Jurkat, Clone E6-1 (cell line): ENCODE results near the gene FZD10.

Experiments
- DNase-seq: peaks from one replicate; pipeline ENCODE4 v3.0.0-alpha.2; 2011; ENCODE audit warnings: low read depth, low spot score
- H3K4me3 ChIP-seq: 2 replicates; pipeline ENCODE4 v1.5.1; 2011; ENCODE audit warnings: mild to moderate bottlenecking, low read length, control low read depth, moderate library complexity

The FZD10 gene

GRCh38 chr12:130146176-130146931 lies 15.9 kb upstream of the FZD10 start:
- no peak overlapping the region for H3K4me3 ChIP-seq
- DNase-seq = no peak

- DNase-seq = no peak
These were observed 14.2 kb upstream of the FZD10 start for GRCh38 chr12:130147875-130148596.

DNA sequence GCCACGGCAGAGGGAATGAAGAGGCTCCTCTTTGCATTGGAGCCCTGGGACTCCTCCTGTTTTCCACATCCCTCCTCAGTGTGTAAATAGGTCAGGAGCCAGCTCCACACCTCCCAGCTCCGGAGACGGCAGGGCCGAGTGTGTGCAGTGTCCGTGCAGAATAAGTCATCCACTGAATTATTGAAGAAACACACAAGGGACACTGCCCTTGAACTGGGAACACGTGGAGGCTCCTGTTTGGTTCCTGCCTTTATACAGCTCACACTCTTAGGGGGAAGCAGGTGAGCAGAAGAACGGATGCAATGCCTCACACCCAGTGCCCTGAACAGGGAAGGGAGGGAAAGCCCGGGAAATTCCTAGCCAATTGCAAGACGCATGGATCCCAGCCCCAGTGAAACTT lies 10.4 kb upstream of the FZD10 start:
- DNase-seq = no peak
- no peak overlapping the region for H3K4me3 ChIP-seq

More at GRCh38 chr12:130147875-130148596, 14.2 kb upstream of the FZD10 start:
- H3K4me3 ChIP-seq = no peak overlapping the region

DNA sequence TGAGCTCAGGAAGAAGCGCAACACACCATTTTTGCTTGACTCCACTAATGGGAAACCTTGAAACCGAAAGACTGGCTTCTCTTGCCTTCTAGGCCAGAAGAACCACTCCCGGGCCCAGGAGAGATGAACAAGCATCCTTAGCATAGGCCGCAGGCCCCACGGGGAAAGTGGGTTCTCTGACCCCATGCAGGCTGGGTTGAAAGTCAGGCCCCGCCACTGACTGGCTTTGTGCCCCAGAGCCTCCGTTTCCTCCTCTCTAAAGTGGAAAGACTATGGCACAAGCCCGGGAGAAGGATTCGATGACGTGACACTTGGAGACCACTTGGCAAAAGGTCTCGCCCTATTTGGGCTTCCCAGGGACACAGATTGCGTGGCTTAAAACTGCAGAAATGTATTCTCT lies 9.9 kb upstream of the FZD10 start:
- no peak overlapping the region for H3K4me3 ChIP-seq
- no peak for DNase-seq

DNA sequence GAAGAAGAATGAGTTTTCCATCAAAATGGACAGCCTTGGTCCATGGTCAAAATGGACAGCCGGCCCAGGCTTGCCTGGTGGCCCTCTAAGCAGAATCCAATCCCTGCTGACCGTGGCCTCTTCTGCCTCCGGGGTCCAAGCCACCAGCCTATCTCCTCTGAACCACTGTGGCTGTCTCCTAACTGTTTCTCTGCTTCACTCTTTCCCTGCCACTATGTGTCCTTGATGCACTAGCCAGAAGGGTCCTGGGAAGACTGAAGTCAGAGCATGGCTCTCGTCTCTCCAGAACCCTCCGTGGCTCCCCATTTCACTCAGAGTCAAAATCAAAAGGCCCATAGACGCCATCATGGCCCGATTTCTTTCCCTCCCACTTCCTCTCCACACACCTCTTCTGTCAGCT lies 8.5 kb upstream of the FZD10 start:
- DNase-seq = no peak
- H3K4me3 ChIP-seq = no peak overlapping the region

DNA sequence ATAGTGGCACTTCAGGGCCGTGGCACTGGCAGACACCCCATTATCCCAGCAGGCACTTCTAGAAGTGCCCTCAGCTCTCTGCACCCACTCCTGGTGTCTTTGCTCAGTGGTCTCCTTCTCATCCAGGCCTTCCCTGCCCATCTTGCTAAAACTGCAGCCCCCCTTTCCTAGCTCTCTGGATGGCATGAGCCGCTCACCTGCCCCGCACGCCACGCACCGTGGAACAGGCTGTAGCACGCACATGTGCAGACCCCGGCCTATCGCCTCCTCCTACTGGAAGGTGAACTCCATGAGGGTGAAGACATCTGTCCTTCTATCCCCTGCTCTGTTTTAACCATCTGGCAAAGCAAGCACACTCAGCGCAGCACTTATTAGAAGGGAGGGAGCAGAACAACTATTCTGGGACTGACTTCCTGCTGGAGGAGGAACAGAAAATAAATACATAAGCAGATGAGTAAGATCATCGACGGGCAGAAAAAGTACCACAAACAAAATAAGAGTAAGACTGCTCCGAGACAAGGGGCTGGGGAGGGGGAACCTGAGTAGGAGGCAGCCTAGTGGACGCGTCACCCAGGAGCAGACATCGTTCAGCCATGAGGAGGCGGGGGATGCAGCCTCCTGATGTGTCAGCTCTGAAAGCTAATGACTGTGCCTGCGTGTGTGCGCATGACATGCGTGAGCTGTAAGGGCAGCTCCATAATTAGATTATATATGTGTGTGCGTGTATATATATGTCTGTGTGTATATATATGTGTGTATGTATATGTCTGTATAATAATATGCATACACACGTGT lies 7.8 kb upstream of the FZD10 start:
- no peak for DNase-seq
- H3K4me3 ChIP-seq = no peak overlapping the region

DNA sequence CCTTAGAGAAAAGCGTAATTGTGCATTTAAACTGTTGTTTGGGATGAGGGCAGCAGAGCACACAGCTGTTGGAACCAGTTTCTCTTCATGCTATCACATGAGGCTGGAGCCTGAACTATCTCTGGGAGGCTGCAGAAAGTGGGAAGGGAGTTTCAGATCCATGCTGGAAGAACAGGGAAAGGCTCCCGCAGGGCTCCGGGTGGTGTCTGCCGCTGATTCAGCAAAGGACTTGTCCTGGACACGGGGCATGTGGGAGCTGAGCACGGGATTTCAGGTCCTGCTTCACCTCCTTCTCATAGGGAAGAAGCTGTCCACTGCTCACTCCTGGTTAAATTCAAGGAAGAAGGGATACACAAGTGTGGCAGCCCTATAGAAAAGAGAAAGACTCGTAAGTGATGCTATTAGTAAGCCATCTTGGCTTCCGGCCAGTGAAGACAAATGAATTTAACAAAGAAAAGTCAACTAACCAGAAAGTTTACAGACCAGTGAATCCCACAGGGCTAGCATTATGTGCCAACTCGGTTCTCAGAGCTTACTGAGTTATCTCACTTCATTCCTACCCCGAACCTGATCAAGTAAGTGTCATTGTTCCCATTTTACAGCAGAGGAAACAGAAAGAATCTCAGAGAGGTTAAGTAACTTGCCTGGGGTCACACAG lies 6.7 kb upstream of the FZD10 start:
- no peak for DNase-seq
- H3K4me3 ChIP-seq = no peak overlapping the region

DNA sequence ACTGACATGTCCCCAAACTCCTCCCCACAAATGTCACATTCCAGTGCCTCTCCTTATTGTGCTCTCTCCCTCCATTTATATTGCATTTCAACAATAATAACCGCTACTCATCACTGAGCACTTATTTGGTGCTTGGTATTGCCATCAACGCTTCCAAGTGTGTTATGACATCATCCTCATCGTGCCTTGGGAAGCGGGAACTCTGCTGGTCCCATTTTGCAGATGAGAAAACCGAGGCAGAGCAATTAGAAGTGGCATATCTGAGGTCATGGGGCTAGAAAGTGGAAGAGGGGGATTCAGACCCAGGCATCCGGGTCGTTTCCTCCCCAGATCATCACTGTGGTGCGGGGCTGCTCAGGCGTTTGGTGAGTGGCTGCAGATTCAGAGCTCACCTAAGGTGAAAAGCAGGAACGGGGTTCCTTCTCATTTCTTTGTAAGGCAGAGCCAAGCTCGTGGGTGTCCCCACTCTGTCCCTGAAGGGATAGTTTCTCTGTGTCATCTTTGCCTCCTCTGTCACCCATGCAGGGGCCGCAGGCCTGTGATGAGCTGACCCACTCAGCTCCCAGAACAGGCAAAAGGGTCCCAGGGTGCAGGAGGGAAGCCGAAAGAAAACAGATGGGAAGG lies 5.5 kb upstream of the FZD10 start:
- no peak for DNase-seq
- H3K4me3 ChIP-seq = no peak overlapping the region

DNA sequence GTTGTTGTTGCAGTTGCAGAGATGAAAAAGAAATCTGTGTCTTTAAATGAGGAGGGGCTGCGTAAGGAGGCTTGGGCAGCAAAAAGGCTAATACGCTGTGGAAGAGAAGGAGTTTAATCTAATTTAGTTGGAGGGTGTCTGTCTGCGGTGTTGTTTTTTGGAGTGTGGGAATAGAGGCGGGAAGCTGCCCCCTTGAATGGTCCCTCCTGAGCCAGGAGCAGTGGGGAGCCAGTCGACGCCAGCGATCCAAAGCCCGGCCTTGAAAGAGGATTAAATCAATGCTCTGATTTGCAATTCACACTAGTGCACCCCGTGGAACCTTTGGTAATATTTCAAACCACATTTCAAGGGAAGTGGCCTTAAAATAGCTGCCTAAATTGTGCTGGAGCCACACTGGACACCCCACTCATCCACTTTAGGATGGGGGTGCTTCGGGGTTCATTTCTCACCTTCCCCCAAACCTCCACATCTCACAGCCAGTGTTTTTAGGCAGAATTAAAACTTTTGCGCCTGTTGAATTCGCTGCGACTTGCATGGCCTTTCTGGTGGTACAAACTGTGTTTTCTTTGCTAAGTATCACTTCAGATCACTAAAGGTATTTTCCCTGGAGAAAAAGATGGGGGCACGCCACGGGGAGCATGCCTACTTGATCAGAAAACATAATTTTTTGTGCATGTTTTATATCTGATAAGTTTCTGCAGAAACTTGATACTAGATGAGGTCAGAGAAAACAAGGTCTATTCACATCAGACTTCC lies 4.1 kb upstream of the FZD10 start:
- DNase-seq = no peak
- no peak overlapping the region for H3K4me3 ChIP-seq

GRCh38 chr12:130158754-130159059 lies 3.6 kb upstream of the FZD10 start:
- no peak overlapping the region for H3K4me3 ChIP-seq
- no peak for DNase-seq

DNA sequence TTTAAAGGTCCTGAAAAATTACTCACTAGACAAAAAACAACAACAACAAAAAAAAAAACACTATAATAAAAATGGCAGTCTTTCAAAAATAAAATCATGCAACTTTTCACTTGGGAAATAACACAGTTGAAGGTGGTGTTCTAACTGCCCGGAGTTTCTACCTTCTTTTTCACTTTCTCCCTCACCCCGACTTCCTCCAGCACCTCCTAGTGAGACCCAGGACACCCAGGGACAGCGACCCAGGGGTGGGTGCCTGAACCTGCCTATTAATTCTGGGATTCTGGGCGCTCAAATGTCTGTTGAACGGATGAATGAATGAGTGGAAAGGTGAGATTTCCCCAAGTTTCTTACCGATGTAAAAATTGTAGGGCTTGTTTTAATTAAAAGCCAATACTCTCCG lies 2.0 kb upstream of the FZD10 start:
- no peak overlapping the region for H3K4me3 ChIP-seq
- no peak for DNase-seq

- no peak overlapping the region for H3K4me3 ChIP-seq
- DNase-seq = no peak
These were observed 1.5 kb upstream of the FZD10 start for GRCh38 chr12:130160711-130161231.

GRCh38 chr12:130161261-130162243 lies 712 bp upstream of the FZD10 start:
- 0 out of 2 replicates have a peak overlapping the region, but pooled peaks have one; percentile 11 for H3K4me3 ChIP-seq
- DNase-seq = no peak

DNA sequence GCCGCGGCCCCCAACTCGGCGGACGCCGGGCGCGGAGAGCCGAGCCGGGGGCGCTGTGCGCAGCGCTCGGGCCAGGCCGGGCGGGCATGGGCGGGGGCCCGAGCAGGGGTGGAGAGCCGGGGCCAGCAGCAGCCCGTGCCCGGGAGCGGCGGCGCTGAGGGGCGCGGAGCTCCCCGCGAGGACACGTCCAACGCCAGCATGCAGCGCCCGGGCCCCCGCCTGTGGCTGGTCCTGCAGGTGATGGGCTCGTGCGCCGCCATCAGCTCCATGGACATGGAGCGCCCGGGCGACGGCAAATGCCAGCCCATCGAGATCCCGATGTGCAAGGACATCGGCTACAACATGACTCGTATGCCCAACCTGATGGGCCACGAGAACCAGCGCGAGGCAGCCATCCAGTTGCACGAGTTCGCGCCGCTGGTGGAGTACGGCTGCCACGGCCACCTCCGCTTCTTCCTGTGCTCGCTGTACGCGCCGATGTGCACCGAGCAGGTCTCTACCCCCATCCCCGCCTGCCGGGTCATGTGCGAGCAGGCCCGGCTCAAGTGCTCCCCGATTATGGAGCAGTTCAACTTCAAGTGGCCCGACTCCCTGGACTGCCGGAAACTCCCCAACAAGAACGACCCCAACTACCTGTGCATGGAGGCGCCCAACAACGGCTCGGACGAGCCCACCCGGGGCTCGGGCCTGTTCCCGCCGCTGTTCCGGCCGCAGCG lies 639 bp downstream of the FZD10 start:
- DNase-seq = no peak
- no peak overlapping the region for H3K4me3 ChIP-seq

DNA sequence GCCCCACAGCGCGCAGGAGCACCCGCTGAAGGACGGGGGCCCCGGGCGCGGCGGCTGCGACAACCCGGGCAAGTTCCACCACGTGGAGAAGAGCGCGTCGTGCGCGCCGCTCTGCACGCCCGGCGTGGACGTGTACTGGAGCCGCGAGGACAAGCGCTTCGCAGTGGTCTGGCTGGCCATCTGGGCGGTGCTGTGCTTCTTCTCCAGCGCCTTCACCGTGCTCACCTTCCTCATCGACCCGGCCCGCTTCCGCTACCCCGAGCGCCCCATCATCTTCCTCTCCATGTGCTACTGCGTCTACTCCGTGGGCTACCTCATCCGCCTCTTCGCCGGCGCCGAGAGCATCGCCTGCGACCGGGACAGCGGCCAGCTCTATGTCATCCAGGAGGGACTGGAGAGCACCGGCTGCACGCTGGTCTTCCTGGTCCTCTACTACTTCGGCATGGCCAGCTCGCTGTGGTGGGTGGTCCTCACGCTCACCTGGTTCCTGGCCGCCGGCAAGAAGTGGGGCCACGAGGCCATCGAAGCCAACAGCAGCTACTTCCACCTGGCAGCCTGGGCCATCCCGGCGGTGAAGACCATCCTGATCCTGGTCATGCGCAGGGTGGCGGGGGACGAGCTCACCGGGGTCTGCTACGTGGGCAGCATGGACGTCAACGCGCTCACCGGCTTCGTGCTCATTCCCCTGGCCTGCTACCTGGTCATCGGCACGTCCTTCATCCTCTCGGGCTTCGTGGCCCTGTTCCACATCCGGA lies 1.4 kb downstream of the FZD10 start:
- DNase-seq = no peak
- H3K4me3 ChIP-seq = no peak overlapping the region

- H3K4me3 ChIP-seq = no peak overlapping the region
- no peak for DNase-seq
These were observed 1.9 kb downstream of the FZD10 start for GRCh38 chr12:130164216-130164542.
